Measurements from ENCODE around the gene NEK8. TPM values are rescaled to one million over a fixed set of nuclear protein-coding genes. Genes with fewer than 3 reads are reported as not detected.

The NEK8 gene
- total and polyA plus RNA-seq, 10 donors, result 7.3 to 17.6 (median 12.1) TPM

GRCh38 chr17:28755486-28755885, 26.9 kb downstream of the NEK8 start:
- DNase-seq, result peak; percentile 4
- intact Hi-C loops (cut with DNase I; ENCODE audit: low total_unique reads), result no loop called here
- H3K4me3 ChIP-seq, result no peak overlapping the region

DNA sequence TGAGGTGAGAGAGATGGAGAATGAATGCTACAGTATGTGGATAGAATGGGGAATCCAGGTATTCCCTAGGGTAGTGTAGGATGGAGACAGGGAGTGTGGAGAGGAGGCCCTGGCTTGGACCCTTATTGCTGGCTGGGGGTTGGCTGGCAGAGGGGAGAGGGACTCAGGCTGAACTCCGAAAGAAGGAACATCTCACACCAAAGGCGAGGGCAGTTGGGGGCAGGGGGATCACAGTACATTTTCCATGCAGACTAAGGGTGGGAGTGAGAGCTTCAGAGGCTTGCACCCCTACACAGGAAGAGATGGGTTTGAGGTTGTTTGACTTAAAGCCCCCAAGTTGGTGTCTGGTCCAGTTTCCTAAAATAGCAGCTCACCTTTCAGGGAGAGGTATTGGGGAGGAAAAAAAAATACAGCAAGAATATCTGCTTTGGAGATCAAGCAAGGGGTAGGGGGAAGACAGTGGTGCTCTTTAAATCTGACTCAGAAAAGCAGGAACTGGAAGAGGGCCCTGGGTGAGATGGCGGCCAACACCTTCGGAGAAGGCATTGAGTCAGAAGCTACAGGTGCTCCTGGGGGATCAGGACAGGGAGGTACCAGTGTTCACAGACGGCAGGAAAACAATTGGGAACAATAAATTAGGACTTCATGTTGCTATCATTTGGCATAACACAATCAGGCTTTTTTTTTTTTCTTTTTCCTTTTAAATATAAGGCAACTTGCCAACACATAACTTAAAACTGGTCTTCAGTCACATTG, 27.6 kb downstream of the NEK8 start:
- DNase-seq, result peak; percentile 8
- Histone ChIP-seq H3K36me3 (peaks cover 0 to 66% (median 20%) of the 10 kb centered on the region in 6 donors), H3K9me3 (no peaks in the 10 kb centered on the region), H3K27me3 (replicated peaks in 1 of 7) (no peaks in the 10 kb centered on the region), H3K27ac (no peak overlapping the region), H3K4me1 (peaks cover 6 to 20% (median 12%) of the 10 kb centered on the region in 6 donors), H3K4me3 (no peak overlapping the region)
- 84 to 96% (median 90%) methylated on average over 5 of the region's 5 CpGs for WGBS, 5 donors
- TF ChIP-seq POLR2AphosphoS5 (IDR thresholded peaks at IDR 0.05), result no peak
- no peak for TF ChIP-seq POLR2A (IDR thresholded peaks at IDR 0.05)
- TF ChIP-seq, protein P1, sequence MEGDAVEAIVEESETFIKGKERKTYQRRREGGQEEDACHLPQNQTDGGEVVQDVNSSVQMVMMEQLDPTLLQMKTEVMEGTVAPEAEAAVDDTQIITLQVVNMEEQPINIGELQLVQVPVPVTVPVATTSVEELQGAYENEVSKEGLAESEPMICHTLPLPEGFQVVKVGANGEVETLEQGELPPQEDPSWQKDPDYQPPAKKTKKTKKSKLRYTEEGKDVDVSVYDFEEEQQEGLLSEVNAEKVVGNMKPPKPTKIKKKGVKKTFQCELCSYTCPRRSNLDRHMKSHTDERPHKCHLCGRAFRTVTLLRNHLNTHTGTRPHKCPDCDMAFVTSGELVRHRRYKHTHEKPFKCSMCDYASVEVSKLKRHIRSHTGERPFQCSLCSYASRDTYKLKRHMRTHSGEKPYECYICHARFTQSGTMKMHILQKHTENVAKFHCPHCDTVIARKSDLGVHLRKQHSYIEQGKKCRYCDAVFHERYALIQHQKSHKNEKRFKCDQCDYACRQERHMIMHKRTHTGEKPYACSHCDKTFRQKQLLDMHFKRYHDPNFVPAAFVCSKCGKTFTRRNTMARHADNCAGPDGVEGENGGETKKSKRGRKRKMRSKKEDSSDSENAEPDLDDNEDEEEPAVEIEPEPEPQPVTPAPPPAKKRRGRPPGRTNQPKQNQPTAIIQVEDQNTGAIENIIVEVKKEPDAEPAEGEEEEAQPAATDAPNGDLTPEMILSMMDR (IDR thresholded peaks at IDR 0.05 in 8 of 11, conservative IDR thresholded peaks at IDR 0.05 in 3 of 11), result no peak
- intact Hi-C loops (cut with DNase I; ENCODE audit: low total_unique reads), result no loop called here

More at GRCh38 chr17:28755486-28755885, 26.9 kb downstream of the NEK8 start:
- 90 to 97% (median 93%) methylated on average over 7 of the region's 7 CpGs for WGBS, 5 donors
- H3K27ac ChIP-seq, result no peak overlapping the region
- H3K27me3 ChIP-seq (replicated peaks in 1 of 7), result no peaks in the 10 kb centered on the region
- peaks cover 0 to 17% (median 6%) of the 10 kb centered on the region in 6 donors for H3K4me1 ChIP-seq
- TF ChIP-seq POLR2AphosphoS5 (IDR thresholded peaks at IDR 0.05), result peak in 1 of 3 donors; percentile 6
- TF ChIP-seq, protein P1 (IDR thresholded peaks at IDR 0.05 in 8 of 11, conservative IDR thresholded peaks at IDR 0.05 in 3 of 11), result no peak
- no peaks in the 10 kb centered on the region for H3K9me3 ChIP-seq
- peaks cover 0 to 64% (median 20%) of the 10 kb centered on the region in 6 donors for H3K36me3 ChIP-seq

- H3K27me3 ChIP-seq (replicated peaks in 1 of 7), result no peaks in the 10 kb centered on the region
- H3K4me3 ChIP-seq, result no peak overlapping the region
- no peak overlapping the region for H3K27ac ChIP-seq
- H3K36me3 ChIP-seq, result peaks cover 0 to 72% (median 20%) of the 10 kb centered on the region in 6 donors
- intact Hi-C loops (cut with DNase I; ENCODE audit: low total_unique reads), result no loop called here
- DNase-seq, result peak; percentile 75
- TF ChIP-seq, protein P1 (IDR thresholded peaks at IDR 0.05 in 8 of 11, conservative IDR thresholded peaks at IDR 0.05 in 3 of 11), result no peak
- TF ChIP-seq POLR2AphosphoS5 (IDR thresholded peaks at IDR 0.05), result peak in 1 of 3 donors; percentile 21
- no peak for TF ChIP-seq POLR2A (IDR thresholded peaks at IDR 0.05)
- no peaks in the 10 kb centered on the region for H3K9me3 ChIP-seq
- peaks cover 12 to 34% (median 22%) of the 10 kb centered on the region in 6 donors for H3K4me1 ChIP-seq
- WGBS, 5 donors, result 94 to 97% (median 97%) methylated on average over 25 to 32 of the region's 32 CpGs
Measured at GRCh38 chr17:28758411-28759121, 30.0 kb downstream of the NEK8 start.
